ENCODE measurements around the gene CSNK1A1L.

CSNK1A1L gene

DNA sequence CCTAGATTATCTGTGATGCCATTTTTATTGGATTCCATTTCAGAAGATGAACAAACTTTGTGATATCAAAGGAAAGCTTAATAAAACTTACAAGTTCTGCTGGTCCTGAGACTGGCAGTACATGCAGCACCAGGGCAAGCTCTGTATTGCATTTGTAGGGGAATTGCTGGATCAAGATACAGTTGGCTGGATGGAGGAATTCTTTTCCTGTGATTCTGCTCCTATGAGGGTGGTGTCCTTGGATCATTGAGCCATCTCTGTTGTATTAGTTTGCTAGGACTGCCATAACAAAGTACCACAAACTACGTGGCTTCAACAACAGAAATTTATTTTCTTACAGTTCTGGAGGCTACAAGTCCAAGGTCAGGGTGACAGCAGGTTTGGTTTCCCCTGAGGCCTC is 33.9 kb upstream of the CSNK1A1L start:
- TF ChIP-seq, protein P1, sequence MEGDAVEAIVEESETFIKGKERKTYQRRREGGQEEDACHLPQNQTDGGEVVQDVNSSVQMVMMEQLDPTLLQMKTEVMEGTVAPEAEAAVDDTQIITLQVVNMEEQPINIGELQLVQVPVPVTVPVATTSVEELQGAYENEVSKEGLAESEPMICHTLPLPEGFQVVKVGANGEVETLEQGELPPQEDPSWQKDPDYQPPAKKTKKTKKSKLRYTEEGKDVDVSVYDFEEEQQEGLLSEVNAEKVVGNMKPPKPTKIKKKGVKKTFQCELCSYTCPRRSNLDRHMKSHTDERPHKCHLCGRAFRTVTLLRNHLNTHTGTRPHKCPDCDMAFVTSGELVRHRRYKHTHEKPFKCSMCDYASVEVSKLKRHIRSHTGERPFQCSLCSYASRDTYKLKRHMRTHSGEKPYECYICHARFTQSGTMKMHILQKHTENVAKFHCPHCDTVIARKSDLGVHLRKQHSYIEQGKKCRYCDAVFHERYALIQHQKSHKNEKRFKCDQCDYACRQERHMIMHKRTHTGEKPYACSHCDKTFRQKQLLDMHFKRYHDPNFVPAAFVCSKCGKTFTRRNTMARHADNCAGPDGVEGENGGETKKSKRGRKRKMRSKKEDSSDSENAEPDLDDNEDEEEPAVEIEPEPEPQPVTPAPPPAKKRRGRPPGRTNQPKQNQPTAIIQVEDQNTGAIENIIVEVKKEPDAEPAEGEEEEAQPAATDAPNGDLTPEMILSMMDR (IDR thresholded peaks at IDR 0.05; ENCODE audit: borderline replicate concordance, insufficient read depth, low read depth, low read length): no peak
- no peak overlapping the region for H3K4me3 ChIP-seq (ENCODE audit: low read depth, low read length)

DNA sequence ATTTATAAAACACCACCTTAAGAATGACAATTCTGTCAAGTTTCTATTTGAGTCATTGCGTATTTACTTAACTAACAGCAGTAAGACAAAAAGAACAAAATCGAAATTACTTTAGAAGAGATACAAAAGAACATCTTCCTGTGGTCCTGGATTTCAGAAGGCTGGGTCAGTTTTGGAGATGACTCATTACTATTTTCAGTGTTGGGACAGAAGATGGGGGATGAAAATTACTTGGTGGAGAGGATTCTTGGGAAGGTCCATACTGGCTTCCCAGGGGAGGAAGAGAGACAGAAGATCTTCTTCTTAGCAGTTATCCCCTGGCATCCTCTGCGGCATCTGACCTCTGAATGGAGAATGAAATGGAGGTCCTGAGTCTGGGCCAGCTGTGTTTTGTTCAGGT is 33.5 kb upstream of the CSNK1A1L start:
- TF ChIP-seq, protein P1 (IDR thresholded peaks at IDR 0.05; ENCODE audit: borderline replicate concordance, insufficient read depth, low read depth, low read length): no peak
- no peak overlapping the region for H3K4me3 ChIP-seq (ENCODE audit: low read depth, low read length)

DNA sequence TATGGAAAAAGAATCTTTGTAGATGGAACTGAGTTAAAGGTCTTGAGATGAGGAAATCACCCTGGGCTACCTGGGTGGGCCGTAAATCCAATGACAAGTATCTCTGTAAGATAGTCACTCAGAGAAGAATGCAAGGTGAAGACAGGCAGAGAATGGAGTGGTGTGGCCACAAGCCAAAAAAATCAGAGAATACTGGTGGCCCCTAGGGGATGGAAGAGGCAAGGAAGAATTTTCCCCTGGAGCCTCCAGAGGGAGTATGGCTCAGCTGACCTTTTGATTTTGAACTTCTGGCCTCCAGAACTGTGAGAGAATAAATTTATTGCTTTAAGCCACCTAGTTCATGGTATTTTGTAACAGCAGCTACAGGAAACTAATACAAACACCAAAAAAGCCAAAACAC is 32.7 kb upstream of the CSNK1A1L start:
- TF ChIP-seq, protein P1 (IDR thresholded peaks at IDR 0.05; ENCODE audit: borderline replicate concordance, insufficient read depth, low read depth, low read length): no peak
- H3K4me3 ChIP-seq (ENCODE audit: low read depth, low read length): no peak overlapping the region

DNA sequence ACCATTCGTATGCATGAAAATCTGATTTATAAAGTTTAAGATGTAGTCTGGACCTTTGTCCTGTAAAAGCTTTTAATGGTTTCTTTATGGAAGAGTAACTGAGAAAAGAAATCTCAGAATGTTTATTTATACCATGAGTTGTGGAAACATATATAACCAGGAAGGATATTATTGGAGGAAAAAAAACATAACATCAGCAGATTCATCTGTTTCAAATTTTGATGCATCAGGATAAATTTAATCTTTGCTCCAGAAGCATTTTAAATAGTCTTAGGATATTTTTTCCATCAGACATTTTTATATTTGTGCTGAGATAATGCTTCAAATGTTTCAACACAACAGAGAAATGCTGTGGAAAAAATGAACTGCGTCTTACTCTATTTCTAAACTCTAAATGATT is 31.2 kb upstream of the CSNK1A1L start:
- TF ChIP-seq, protein P1 (IDR thresholded peaks at IDR 0.05; ENCODE audit: borderline replicate concordance, insufficient read depth, low read depth, low read length): no peak
- H3K4me3 ChIP-seq (ENCODE audit: low read depth, low read length): no peak overlapping the region

DNA sequence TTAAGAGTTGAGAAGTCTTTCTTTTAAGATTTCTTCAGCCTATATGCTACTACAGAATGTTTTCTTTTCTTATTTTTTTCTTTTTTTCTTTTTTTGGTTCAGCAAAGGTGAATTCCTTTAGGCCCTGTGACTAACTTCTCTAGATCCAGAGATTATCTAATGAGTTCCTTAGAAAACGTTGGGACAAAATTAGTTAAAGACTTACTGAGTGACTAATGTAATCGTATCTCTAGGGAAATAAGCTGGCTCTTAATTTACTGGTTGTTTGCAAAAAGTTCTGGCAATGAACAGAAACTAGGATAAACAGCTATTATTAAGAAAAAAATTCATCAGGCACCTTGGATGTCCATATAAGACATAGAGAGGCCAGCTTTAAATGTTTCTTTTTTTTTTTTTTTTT is 30.7 kb upstream of the CSNK1A1L start:
- TF ChIP-seq, protein P1 (IDR thresholded peaks at IDR 0.05; ENCODE audit: borderline replicate concordance, insufficient read depth, low read depth, low read length): no peak
- H3K4me3 ChIP-seq (ENCODE audit: low read depth, low read length): no peak overlapping the region

DNA sequence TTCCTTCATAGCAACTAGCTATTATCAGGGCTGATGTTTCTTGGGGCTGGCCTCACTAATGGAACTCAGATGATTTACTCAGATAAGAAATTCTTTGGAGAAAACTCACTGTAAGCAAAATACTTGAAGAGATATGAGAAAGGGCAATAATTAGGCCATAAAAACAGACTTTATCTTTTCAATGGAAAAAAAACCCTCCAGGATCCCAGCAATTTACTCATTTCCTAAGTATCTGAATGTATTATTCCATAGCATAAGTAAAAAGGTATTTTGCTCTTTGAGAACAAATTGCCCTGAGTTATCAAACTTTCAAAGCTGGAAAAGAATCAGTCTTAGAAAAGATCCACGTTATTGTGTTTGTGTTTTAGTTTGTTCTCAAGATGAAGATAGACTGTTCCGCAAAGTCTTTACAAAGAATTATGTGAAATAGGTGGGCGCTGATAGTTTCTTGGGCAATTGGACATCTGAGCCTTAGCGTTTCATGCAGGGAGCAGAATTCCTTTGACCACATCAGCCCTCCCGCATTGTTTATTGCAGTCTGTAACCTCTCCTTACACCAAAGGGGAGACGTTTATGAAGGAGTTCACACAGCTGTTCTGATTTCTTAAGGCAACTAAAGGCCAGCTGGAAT is 29.1 kb upstream of the CSNK1A1L start:
- no peak overlapping the region for H3K4me3 ChIP-seq (ENCODE audit: low read depth, low read length)
- TF ChIP-seq, protein P1 (IDR thresholded peaks at IDR 0.05; ENCODE audit: borderline replicate concordance, insufficient read depth, low read depth, low read length): no peak

DNA sequence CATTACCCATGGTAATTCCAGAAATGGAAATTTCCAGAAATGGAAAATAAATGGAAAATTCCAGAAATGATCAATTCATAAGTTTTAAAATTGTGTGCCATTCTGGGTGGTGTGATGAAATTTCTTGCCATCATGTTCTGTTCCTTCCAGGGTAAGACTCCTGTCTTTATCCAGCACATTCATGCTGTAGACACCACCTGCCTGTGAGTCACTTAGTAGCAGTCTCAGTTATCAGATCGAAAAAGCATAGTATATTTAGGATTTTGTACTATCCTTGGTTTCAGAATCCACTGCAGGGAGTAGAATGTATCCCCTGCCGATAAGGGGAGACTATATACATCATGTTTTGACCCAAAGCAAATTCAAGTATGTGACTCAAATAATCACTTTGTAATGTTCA is 26.7 kb upstream of the CSNK1A1L start:
- H3K4me3 ChIP-seq (ENCODE audit: low read depth, low read length): no peak overlapping the region
- TF ChIP-seq, protein P1 (IDR thresholded peaks at IDR 0.05; ENCODE audit: borderline replicate concordance, insufficient read depth, low read depth, low read length): no peak

Data from GM12875 (cell line).